Hepatocyte (in vitro differentiated cells): ENCODE measurements around the gene LPP.

Experiments used
- CTCF ChIP-seq: fragments of 200-600 bp; sonication (generic); IDR thresholded peaks from 2 replicates; pipeline ENCODE4 v1.5.1; 2016; ENCODE audit warnings: antibody characterized with exemption, mild to moderate bottlenecking; ENCODE audit not compliant: poor library complexity
- EZH2 ChIP-seq: fragments of 200-600 bp; sonication (generic); IDR thresholded peaks from 2 replicates; pipeline ENCODE4 v1.6.1; 2016; ENCODE audit warnings: antibody characterized with exemption, mild to moderate bottlenecking, borderline replicate concordance

- no peak for TF ChIP-seq CTCF
- TF ChIP-seq EZH2, result no peak
Measured at GRCh38 chr3:188358787-188359493, 205.0 kb downstream of the LPP start.
